T-helper 9 cell (primary cell): ENCODE data around the gene LRRC39.
"Not testable (repeated sequence)": the region's sequence is repeated elsewhere in the genome, so short reads cannot be mapped to it uniquely, and the experiment has no call there.

Experiments
- DNase-seq: peaks from one replicate; pipeline ENCODE4 v3.0.0-alpha.2; 2020
- total RNA-seq, 2 donors: gene quantifications; one replicate each; lab custom pipeline; 2026; lab: John Stamatoyannopoulos, UW

The LRRC39 gene
- total RNA-seq: 1.5 to 2.4 reads per million in 2 donors

DNA sequence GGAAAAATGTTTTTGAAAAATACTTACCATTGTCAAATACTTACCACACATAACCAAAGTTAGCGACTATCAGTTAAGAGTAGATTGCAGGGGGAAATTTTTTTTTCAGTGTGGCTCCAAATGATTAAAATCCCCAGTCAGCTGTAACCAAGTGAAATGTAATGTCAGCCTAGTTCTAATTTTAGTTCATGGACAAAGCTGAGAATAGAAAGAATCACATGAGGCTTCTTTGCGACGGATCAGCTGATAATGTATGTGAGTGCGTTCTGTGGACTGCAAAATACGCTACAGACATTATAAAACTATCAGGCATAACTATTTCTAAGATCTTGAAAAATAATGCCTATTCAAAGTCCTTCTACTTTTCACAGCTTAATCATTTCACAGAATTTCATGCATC, at the start of gene LRRC39:
Gene LRRC39 (minus strand): TSS at position 166 of the 400 bp plus-strand sequence. CDS start 9,740 bp downstream, outside the sequence.
- DNase-seq: no peak

DNA sequence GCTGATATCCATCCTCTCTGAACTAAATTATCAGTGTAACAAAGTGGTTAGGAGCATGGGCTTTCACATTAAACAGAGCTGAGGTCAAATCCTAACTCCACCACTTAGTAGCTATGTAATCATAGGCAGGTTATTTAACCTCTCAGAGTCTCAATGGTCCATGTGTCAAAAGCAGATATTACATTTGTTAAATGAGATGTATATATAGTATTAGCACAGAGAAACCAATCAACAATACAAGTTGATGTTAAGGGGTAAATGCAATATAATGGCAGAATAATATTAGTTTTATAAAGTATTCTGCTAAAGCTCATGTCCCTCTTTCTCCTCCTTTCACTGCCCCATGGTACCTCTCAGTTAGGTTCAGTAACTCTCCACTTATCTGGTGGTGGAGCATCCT, 44.4 kb upstream of the LRRC39 start:
- DNase-seq: no peak

DNA sequence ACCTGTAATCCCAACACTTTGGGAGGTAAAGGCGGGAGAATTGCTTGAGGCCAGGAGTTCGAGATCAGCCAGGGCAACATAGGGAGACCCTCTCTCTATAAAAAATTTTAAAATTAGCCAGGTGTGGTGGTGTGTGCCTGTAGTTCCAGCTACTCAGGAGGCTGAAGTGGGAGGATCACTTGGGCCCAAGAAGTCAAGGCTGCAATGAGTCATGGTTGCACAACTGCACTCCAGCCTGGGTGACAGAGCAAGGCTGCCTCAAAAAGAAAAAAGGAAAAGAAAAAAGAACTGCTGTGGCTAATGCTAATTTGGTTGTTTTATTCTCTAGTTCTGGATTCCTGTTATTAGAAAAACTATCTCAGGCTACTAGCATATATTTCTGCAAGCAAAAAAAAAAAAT, 41.8 kb upstream of the LRRC39 start:
- DNase-seq: no peak

DNA sequence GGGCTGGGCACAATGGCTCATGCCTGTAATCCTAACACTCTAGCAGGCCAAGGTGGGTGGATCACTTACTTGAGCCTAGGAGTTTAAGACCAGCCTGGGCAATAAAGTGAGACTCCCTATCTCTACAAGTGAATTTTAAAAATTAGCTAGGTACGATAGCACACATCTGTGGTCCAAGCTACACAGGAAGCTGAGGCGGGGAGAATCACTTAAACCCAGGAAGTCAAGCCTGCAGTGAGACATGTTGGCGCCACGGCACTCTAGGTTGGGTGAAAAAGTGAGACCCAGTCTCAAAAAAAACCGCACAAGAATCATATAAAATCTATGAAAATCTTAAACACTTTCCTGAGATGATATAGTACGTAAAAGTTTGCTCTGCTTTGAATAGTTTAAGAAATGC, 41.4 kb upstream of the LRRC39 start:
- DNase-seq: no peak

DNA sequence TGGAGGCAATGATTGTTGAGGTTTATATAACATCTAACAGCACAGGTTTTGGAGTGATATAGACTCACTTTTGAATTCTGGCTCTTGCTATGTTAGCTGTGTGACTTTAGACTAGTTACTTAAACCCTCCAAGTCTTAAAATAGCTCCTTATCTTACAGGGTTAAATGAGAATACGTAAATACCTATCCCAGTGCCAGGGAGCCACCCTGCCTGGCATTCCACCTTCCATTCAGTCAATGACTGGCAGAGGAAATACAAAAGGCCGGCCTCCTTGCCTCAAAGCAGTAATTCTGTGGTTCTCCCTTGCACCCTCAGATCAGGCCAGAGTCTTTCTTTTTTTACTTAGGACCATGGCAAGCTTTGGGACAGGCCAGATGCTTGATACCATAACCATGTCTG, 39.8 kb upstream of the LRRC39 start:
- DNase-seq: no peak

DNA sequence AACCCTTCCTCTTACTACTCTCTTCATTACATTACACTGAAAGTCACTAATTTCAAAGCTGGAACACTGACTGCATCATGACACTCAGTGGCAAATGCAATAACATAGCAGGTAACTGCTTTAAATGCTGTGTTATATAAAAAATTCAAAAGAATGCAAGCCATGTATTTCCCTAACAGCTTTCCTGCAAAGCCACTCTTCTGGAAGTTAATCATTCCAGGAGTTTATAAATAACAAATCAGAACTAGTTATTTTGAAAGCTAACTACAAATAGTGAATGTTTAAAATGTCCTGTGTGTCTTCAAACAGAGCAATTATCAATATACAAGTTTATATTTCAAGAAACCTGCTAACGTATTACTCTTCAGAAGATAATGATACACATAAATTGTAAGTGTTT, 37.0 kb upstream of the LRRC39 start:
- no peak for DNase-seq

DNA sequence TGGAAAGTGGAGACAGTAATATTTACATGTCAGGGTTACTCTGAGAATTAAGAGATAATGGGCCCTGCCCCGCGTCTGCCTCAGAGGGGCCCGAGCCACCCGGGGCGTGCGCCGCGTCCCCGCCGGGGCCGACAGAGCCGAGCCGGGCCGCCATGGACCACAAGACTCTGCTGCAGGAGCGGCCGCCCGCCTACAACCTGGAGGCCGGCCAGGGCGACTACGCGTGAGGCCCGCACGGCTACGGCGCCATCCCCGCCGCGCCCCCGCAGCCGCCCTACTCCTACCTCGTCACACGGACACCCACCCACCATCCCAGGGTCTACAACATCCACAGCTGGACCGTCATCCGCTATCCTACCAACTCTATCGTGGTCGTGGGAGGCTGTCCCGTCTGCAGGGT, 35.1 kb upstream of the LRRC39 start:
- DNase-seq: no peak

DNA sequence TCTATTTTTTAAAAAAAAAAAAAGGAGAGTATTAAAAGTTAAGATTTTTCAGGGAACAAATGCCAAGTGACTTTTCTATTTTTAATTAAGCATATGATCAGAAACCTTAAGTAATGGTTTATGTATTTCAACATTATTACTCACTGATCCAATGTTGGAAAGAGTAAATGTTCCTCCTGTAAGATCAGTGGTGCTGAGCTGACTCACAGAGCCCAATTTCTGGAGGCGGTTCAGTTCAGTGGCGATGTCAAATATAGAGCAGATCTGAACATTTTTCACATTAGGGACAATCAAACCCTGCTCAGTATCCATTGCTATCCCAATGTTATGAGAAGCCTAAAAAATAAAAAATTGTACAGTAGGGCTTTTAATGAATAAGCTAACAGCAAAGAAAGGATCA, 28.2 kb upstream of the LRRC39 start:
- no peak for DNase-seq

DNA sequence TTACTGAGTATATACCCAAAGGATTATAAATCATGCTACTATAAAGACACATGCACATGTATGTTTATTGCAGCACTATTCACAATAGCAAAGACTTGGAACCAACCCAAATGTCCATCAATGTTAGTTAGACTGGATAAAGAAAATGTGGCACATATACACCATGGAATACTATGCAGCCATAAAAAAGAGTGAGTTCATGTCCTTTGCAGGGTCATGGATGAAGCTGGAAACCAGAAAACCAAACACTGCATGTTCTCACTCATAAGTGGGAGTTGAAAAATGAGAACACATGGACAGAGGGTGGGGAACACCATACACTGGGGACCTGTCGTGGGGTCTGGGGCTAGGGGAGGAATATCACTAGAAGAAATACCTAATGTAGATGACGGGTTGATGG, 27.5 kb upstream of the LRRC39 start:
- not testable (repeated sequence) for DNase-seq

DNA sequence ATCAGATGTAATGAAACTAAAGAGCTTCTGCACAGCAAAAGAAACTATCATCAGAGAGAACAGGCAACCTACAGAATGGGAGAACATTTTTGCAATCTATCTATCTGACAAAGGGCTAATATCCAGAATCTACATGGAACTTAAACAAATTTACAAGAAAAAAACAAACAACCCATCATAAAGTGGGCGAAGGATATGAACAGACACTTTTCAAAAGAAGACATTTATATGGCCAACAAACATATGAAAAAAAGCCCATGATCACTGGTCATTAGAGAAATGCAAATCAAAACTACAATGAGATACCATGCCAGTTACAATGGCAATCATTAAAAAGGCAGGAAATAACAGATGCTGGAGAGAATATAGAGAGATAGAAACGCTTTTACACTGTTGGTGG, 27.0 kb upstream of the LRRC39 start:
- DNase-seq: not testable (repeated sequence)

DNA sequence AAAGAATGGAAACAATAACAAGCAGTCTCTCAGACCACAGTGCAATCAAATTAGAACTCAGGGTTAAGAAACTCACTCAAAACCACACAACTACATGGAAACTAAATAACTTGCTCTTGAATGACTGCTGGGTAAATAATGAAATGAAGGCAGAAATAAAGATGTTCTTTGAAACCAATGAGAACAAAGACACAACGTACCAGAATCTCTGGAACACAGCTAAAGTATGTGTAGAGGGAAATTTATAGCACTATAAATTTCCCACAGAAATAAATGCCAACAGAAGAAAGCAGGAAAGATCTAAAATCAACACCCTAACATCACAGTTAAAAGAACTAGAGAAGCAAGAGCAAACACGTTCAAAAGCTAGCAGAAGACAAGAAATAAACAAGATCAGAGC, 24.6 kb upstream of the LRRC39 start:
- DNase-seq: not testable (repeated sequence)

DNA sequence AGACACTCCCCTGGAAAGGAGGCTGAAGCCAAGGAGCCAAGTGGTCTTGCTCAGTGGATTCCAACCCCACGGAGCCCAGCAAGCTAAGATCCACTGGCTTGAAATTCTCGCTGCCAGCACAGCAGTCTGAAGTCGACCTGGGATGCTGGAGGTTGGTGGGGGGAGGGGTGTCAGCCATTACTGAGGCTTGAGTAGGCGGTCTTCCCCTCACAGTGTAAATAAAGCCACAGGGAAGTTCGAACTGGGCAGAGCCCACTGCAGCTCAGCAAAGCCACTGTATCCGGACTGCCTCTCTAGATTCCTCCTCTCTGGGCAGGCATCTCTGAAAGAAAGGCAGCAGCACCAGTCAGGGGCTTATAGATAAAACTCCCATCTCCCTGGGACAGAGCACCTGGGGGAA, 22.0 kb upstream of the LRRC39 start:
- DNase-seq: not testable (repeated sequence)

DNA sequence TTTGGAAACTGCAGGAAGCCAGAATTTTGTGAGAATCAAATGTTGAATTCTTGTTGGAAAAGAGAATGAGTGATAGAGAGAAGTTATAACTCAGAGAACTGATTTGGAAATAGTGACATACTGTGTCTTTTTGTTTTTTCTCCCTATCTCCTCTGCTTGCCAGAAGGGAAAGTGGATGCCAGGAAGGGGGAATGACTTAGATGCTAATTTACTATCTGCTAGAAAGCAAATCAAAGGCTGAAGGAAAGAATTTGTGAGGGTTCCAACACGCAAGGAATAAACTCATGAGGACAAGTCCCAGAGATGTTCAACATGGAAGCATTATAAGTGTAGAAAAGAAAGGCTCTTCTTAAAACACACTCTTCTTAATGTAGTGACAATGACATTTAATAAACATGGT, 20.5 kb upstream of the LRRC39 start:
- no peak for DNase-seq

DNA sequence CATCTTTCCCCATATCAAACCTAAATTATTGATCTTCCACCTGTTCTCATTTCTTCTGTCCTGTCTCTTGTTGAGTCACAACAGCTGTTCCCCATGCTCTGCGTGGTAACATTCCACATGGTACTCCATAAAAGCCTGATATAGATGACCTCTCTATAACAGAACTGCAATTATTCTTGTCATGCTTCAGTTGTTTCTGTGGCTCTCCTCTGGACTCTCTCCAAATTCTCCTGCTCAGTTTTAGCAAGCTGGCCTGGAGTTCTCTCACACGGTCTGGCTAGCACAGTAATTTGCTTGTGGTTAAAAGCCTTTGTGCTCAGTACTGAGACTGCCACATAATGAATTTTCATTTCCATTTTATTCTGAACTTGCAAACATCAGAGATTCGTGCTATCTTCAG, 10.6 kb upstream of the LRRC39 start:
- no peak for DNase-seq

DNA sequence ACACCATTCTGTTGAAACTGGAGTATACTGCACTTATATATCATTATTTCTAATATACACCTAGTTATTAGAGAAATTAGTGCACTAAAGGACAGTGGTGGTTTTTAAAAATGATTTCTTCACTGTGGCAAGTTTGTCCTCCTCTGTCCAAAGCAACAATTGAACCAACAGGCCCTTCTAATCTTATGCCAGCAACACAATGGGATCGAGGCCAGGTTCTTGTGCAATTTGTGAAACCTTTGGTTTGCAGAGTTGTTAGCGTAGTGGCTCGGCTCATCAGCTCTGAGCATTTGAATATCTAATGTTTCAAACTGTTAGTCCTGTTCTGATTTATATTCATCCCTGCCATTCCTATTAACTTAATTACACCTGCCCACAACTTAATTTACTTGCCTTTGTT, 9.9 kb upstream of the LRRC39 start:
- no peak for DNase-seq

DNA sequence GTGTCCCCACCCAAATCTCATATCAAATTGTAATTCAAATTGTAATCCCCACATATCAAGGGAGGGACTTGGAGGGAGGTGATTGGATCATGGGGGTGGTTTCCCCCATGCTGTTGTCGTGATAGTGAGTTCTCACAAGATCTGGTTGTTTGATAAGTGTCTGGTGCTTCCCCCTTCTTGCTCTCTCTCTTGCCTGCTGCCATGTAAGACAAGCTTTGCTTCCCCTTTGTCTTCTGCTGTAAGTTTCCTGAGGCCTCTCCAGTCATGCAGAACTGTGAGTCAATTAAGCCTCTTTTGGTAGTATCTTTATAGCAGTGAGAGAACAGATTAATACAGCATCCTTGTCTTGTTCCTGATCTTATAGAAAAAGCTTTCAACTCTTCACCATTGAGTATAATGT, 6.5 kb upstream of the LRRC39 start:
- DNase-seq: no peak

DNA sequence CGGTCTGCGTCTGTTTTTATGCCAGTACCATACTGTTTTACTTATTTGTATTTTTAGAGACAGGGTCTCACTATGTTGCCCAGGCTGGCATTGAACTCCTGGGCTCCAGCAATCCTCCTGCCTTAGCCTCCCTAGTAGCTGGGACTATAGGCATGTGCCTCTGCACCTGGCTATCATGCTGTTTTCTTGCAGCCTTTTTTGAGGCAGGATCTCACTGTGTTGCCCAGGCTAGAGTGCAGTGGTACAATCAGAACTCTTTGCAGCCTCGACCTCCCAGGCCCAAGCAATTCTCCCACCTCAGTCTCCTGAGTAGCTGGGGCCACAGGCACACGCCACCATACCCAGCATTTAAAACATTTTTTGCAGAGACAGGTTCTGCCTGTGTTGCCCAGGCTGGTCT, 5.3 kb upstream of the LRRC39 start:
- DNase-seq: no peak

DNA sequence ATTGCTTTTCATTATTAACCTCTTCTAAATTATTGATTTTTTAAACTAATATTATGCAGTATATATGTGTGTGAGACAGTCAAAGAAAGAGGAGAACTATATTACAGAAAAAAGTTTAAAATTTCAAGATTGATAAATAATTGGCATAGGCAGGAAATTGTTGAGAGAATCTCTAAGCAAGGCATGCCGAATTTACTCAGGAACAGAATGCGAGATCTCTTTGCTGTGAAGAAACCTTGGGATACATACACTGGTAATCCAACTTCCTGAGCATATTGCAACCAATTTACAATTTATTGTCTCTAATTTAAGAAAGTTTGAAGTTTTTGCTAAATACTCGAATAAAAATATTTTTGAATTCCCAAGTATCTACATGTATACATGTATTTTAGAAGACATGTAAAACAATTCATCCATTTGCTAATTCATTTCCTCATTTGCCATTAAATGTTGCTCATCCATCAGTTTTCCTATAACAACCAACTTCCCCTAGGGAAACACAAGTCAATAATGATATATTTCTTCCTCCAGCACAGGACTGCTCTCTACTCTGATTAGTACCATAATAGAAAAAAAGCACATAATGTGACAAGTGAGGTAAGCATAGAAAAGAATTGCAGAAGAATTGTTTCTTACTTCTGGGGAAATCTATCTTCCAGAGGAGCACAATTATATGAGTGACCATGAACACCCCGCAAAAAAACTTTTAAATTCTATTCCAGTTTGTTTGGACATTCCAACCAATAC, 588 bp downstream of the LRRC39 start:
- no peak for DNase-seq

DNA sequence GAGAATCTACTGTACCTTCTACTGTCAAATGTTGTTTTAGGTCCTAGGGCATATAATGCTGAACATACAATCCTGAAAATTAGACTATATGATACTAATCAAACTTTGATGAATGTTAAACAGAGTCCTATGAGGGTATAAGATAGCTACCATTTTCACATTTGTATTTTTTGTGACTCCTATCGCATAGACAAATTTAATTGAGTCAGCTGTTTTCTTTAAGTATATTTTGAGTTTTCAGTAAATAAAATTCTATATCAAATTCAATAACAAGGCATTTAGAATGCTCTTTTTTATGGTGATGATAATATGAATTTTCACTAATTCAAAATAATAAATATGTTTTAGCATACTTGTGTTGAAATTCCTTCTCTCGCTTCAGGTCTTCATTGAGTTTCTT, 10.0 kb downstream of the LRRC39 start:
- DNase-seq: no peak

DNA sequence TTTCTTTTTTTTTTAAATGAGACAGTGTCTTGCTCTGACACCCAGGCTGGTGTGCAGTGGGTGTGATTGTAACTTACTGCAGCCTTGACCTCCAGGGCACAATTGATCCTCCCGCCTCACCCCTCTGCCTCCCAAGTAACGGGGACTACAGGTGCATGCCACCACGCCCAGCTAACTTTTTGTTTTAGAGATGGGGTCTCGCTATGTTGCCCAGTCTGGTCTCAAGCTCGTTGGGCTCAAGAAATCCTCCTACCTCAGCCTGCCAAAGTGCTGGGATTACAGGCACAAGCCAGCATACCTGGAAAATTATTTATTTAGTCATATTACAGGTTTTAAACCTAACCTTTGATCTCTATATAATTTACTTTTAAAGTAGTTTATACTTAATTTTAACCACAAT, 13.4 kb downstream of the LRRC39 start:
- no peak for DNase-seq

DNA sequence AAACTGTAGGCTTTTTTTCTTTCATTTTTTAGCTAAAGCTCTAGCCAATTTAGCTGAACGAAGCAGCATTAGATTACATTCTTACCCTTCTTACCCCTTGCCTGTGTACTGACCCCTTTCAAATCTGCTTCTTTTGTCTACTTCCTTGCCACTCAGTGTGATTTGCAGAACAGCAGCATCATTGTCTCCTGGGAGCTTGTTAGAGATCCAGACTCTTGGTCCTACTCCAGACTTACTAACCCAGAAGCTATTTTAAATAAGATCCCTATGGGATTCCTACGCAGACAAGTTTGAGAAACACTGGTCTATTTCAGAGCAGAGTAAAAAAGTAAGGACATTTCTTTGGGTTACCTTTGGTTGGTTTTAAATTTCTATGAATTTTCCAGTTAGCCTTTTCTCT, 13.8 kb downstream of the LRRC39 start:
- no peak for DNase-seq

DNA sequence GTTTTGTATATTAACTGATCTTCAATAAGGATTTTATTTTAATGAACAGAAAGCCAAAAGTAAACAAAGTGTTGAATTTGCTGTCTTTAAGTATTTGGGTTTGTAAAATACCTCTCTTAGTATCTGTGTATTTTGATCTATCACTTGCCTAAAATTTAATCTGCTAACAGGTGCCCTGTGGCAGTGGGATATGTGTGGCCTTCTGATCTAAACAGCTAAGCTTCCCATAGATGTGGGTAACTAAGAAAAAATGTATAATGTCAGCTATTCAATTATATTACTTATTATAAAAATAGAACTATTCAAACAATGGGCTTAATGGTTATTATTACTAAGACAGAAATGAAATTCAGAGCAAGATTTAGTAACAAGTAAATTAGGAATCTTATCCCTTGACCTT, 15.2 kb downstream of the LRRC39 start:
- no peak for DNase-seq

DNA sequence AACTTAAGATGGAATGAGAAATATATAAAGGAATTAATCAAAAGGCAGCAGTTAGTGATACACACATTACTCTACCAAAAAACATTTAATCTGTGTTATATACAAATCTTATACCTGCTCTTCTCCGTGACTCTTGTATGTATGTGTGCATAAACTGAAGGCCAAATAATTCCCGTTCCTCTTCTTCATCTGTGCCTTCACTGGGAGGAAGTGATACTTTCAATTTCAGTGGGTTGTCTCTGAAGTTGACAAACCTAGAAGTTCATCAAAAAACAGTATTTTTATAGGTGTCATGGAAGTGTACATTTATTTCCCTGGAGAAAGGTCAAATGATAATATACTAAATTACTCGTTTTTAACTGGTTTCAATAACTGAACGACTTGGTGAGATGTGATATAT, 25.8 kb downstream of the LRRC39 start:
- no peak for DNase-seq

DNA sequence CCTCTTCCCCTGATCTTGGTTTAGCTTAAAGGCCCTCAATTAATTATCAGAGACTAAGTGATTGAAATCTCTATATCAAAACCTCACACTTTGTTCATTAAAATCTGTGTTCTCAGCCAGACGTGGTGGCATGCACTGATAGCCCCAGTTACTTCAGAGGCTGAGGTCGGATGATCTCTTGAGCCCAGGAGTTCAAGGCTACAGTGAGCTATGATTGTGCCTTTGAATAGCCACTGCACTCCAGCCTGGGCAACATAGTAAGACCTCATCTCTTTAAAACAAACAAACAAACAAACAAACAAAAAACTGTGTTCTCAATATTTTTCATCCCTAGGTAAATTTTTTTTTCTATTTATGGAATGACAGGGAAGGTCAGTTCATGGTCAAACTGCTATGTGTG, 26.4 kb downstream of the LRRC39 start:
- no peak for DNase-seq

DNA sequence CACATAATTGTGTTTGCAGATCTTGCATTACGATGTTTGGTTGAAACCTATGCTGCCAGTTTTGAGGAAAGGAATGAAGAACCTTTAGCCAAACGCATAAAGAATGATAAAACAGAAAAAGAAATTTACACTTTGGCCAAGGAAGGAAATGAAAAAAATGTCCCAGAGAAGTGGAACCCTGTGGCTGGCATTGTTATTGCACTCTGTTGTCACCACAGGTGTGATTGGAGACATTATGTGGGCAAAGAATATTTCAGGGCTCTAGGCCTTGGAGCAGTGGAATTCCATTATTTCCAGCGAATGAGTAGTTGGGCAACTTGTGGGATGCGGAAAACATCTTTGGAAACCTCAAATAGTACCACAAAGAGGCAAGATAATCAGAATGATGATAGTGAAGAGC, 30.2 kb downstream of the LRRC39 start:
- no peak for DNase-seq
